Measurements from ENCODE around the gene CHRNA1.
A peak's percentile ranks its signal among the peaks of the same experiment; 100 is the strongest.

CHRNA1 gene

GRCh38 chr2:174791020-174791419 is 26.7 kb upstream of the CHRNA1 start:
- no peak for DNase-seq (ENCODE audit: low read depth)
- TF ChIP-seq, protein P1, sequence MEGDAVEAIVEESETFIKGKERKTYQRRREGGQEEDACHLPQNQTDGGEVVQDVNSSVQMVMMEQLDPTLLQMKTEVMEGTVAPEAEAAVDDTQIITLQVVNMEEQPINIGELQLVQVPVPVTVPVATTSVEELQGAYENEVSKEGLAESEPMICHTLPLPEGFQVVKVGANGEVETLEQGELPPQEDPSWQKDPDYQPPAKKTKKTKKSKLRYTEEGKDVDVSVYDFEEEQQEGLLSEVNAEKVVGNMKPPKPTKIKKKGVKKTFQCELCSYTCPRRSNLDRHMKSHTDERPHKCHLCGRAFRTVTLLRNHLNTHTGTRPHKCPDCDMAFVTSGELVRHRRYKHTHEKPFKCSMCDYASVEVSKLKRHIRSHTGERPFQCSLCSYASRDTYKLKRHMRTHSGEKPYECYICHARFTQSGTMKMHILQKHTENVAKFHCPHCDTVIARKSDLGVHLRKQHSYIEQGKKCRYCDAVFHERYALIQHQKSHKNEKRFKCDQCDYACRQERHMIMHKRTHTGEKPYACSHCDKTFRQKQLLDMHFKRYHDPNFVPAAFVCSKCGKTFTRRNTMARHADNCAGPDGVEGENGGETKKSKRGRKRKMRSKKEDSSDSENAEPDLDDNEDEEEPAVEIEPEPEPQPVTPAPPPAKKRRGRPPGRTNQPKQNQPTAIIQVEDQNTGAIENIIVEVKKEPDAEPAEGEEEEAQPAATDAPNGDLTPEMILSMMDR (IDR thresholded peaks at IDR 0.05; ENCODE audit: low read length, missing control alignments) = no peak
- H3K4me3 ChIP-seq (replicated peaks; ENCODE audit: low read depth, low read length) = no peak overlapping the region

GRCh38 chr2:174789001-174789400 is 24.7 kb upstream of the CHRNA1 start:
- DNase-seq (ENCODE audit: low read depth) = no peak
- TF ChIP-seq, protein P1 (IDR thresholded peaks at IDR 0.05; ENCODE audit: low read length, missing control alignments) = no peak
- H3K4me3 ChIP-seq (replicated peaks; ENCODE audit: low read depth, low read length) = no peak overlapping the region

- H3K4me3 ChIP-seq (replicated peaks; ENCODE audit: low read depth, low read length) = no peak overlapping the region
- DNase-seq (ENCODE audit: low read depth) = no peak
- TF ChIP-seq, protein P1 (IDR thresholded peaks at IDR 0.05; ENCODE audit: low read length, missing control alignments) = no peak
Observed at GRCh38 chr2:174788291-174788929, 24.1 kb upstream of the CHRNA1 start.

- H3K4me3 ChIP-seq (replicated peaks; ENCODE audit: low read depth, low read length) = no peak overlapping the region
- TF ChIP-seq, protein P1 (IDR thresholded peaks at IDR 0.05; ENCODE audit: low read length, missing control alignments) = no peak
- peak; percentile 86 for DNase-seq (ENCODE audit: low read depth)
Observed at GRCh38 chr2:174787487-174788205, 23.4 kb upstream of the CHRNA1 start.

DNA sequence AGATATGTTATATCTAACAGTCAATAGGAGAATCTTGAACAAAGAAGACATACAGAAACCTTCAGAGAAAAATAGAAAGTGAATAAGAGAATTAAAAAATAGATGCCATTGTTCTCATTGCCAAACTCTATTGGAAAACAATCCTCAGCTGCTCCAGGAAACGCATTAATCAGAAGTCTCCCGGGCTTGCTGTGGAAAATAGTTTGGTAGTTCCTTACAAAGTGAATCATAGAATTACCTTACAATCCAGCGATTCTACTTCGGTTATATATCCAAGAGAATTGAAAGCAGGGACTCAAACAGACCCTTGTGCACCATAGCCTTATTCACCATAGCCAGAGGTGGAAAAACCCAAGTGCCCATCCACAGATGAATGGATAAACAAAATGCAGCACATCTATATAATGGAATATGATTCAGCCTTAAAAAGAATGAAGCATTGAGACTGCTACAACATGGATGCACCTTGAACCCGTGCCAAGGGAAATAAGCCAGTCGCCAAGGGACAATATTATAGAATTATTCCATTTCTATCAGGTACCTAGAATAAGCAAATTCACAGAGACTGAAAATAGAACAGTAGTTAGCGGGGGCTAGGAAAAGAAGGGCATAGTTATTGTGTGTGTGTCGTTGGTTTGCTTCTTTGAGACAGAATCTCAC is 21.9 kb upstream of the CHRNA1 start:
- TF ChIP-seq, protein P1 (IDR thresholded peaks at IDR 0.05; ENCODE audit: low read length, missing control alignments) = no peak
- DNase-seq (ENCODE audit: low read depth) = peak; percentile 52
- no peak overlapping the region for H3K4me3 ChIP-seq (replicated peaks; ENCODE audit: low read depth, low read length)

DNA sequence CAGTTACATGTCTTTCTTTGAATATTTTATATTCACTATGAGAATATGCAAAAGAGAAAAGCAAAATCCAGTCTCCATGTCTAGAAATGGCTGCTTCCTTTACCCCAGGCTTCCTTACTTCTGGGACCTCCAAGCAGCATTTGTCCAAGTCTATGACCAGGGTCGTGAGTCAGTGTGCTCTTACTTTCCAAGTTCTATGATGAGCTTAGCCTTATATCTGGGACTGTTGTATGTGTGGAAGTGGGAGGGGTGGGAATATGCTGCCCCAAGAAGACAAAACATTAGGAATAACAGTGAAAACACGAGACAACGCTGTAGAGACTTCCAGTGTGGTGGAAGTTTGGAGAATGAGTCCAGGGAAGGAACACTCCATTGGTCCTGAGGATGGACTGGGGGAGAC is 21.2 kb upstream of the CHRNA1 start:
- DNase-seq (ENCODE audit: low read depth) = no peak
- TF ChIP-seq, protein P1 (IDR thresholded peaks at IDR 0.05; ENCODE audit: low read length, missing control alignments) = no peak
- H3K4me3 ChIP-seq (replicated peaks; ENCODE audit: low read depth, low read length) = no peak overlapping the region

Data from fibroblast of pulmonary artery (primary cell).